Measurements from ENCODE around the gene ZNF469. TPM values are rescaled to one million over a fixed set of nuclear protein-coding genes. Genes with fewer than 3 reads are reported as not detected.

Gene ZNF469
- total RNA-seq, 1 experiment from 2014 or later: 0.09 TPM

DNA sequence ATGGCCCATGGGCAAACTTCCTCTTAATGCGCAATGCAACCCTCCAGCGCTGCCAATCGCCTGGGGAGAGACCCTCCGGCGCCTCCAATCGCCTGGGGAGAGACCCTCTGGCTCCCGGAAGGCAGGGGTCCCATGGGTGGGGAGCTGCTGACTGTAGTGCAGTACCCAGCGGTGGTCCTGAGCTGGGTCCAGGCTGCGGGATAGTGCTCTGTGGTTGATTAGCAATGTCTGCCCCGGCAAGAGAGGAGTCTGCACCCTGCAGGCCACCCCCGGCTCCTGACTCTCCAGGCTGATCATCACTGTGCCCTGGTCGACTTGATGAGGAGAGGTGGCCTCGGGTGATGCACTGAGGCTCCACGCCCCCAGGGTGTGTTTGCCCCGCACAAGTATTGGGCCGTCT lies 44.6 kb upstream of the ZNF469 start:
- POLR2A ChIA-PET (ENCODE audit: low non-redundant PET): no interaction called here
- Histone ChIP-seq H3K27ac (ENCODE audit: low read depth, low read length, poor library complexity, severe bottlenecking) (no peak overlapping the region), H3K4me3 (ENCODE audit: low read depth, low read length, poor library complexity, severe bottlenecking) (no peak overlapping the region), H3K4me1 (ENCODE audit: insufficient read depth, low read length, poor library complexity, severe bottlenecking) (no peaks in the 10 kb centered on the region), H3K9me3 (ENCODE audit: low read depth, low read length, poor library complexity, severe bottlenecking) (no peaks in the 10 kb centered on the region), H3K36me3 (ENCODE audit: insufficient read depth, low read length, poor library complexity, severe bottlenecking) (no peaks in the 10 kb centered on the region), H3K27me3 (replicated peaks; ENCODE audit: insufficient read depth, low read depth, low read length, poor library complexity) (no peaks in the 10 kb centered on the region)
- no peak for TF ChIP-seq EZH2 (IDR thresholded peaks at IDR 0.05; ENCODE audit: borderline replicate concordance, low read depth, low read length, poor library complexity, severe bottlenecking)
- TF ChIP-seq, protein P1, sequence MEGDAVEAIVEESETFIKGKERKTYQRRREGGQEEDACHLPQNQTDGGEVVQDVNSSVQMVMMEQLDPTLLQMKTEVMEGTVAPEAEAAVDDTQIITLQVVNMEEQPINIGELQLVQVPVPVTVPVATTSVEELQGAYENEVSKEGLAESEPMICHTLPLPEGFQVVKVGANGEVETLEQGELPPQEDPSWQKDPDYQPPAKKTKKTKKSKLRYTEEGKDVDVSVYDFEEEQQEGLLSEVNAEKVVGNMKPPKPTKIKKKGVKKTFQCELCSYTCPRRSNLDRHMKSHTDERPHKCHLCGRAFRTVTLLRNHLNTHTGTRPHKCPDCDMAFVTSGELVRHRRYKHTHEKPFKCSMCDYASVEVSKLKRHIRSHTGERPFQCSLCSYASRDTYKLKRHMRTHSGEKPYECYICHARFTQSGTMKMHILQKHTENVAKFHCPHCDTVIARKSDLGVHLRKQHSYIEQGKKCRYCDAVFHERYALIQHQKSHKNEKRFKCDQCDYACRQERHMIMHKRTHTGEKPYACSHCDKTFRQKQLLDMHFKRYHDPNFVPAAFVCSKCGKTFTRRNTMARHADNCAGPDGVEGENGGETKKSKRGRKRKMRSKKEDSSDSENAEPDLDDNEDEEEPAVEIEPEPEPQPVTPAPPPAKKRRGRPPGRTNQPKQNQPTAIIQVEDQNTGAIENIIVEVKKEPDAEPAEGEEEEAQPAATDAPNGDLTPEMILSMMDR (conservative IDR thresholded peaks at IDR 0.05; ENCODE audit: low read depth, low read length): no peak
- CTCF ChIA-PET: no interaction called here
- no TSS peak for BruUV-seq (replicated peaks)
- DNase-seq (ENCODE audit: low spot score): no peak
- intact Hi-C loops (cut with micrococcal nuclease; ENCODE audit: unreplicated experiment): no loop called here

DNA sequence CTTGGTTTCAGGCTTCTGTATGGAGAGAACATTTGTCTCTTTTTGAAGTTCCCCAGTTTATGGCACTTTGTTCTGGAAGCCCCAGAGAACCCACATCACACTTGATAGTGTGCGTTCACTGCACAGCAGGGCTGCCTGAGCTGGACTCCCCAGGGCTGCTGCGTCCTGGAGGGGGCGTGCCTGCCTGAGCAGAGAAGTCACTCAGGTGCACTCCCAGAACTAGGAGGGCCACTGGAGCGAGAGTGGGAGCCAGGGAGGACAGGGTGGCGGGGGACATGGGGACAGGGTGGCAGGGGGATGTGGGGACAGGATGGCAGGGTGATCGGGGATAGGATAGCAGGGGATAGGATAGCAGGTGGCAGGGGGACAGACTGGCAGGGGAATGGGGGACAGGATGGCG lies 43.9 kb upstream of the ZNF469 start:
- Histone ChIP-seq H3K9me3 (ENCODE audit: low read depth, low read length, poor library complexity, severe bottlenecking) (no peaks in the 10 kb centered on the region), H3K4me1 (ENCODE audit: insufficient read depth, low read length, poor library complexity, severe bottlenecking) (no peaks in the 10 kb centered on the region), H3K4me3 (ENCODE audit: low read depth, low read length, poor library complexity, severe bottlenecking) (no peak overlapping the region), H3K27me3 (replicated peaks; ENCODE audit: insufficient read depth, low read depth, low read length, poor library complexity) (no peaks in the 10 kb centered on the region), H3K27ac (ENCODE audit: low read depth, low read length, poor library complexity, severe bottlenecking) (no peak overlapping the region), H3K36me3 (ENCODE audit: insufficient read depth, low read length, poor library complexity, severe bottlenecking) (no peaks in the 10 kb centered on the region)
- no TSS peak for BruUV-seq (replicated peaks)
- DNase-seq (ENCODE audit: low spot score): no peak
- TF ChIP-seq, protein P1 (conservative IDR thresholded peaks at IDR 0.05; ENCODE audit: low read depth, low read length): no peak
- TF ChIP-seq EZH2 (IDR thresholded peaks at IDR 0.05; ENCODE audit: borderline replicate concordance, low read depth, low read length, poor library complexity, severe bottlenecking): no peak
- ChIA-PET POLR2A (ENCODE audit: low non-redundant PET) (no interaction called here), CTCF (no interaction called here)
- intact Hi-C loops (cut with micrococcal nuclease; ENCODE audit: unreplicated experiment): no loop called here

DNA sequence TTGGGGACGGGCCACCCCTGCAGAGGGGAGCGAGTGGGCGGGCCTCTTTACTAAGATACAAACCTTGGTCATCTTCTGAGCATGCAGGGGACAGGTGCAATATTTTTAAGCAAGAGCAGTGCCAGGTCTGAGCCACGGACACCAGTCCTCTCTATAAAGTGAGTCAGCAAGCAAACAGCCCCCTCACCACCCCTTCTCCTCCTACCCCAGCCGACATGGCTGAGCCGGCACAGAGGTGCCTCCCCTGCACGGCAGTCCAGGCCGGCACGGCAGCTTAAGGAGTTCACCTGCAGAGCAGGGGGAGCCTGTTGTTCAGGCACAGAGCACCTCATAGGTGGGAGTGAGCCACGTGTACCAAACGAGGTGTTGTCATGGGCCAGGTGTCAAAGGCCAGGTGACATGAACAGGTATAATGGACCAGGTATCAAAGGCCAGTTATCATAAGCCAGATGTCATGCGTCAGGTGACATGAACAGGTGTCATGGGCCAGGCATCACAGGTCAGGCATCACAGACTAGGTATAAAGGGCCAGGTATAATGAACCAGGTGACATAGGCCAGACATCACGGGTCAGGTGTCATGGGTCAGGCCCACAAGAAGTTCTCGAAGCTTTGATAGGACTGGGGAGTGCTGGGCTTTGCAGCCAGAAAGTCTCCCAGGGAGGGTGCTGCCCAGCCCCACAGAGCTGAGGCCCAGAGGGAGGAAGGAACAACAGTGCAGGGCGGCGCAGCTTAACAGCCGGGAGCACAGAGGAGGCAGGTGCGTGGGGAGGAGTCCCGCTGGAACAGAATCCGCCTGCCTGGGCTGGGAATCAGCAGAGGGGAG lies 42.6 kb upstream of the ZNF469 start:
- POLR2A ChIA-PET (ENCODE audit: low non-redundant PET): no interaction called here
- H3K4me1 ChIP-seq (ENCODE audit: insufficient read depth, low read length, poor library complexity, severe bottlenecking): no peaks in the 10 kb centered on the region
- CTCF ChIA-PET: no interaction called here
- H3K27ac ChIP-seq (ENCODE audit: low read depth, low read length, poor library complexity, severe bottlenecking): no peak overlapping the region
- no peaks in the 10 kb centered on the region for H3K9me3 ChIP-seq (ENCODE audit: low read depth, low read length, poor library complexity, severe bottlenecking)
- no peaks in the 10 kb centered on the region for H3K27me3 ChIP-seq (replicated peaks; ENCODE audit: insufficient read depth, low read depth, low read length, poor library complexity)
- BruUV-seq (replicated peaks): no TSS peak
- no peaks in the 10 kb centered on the region for H3K36me3 ChIP-seq (ENCODE audit: insufficient read depth, low read length, poor library complexity, severe bottlenecking)
- no peak for DNase-seq (ENCODE audit: low spot score)
- TF ChIP-seq, protein P1 (conservative IDR thresholded peaks at IDR 0.05; ENCODE audit: low read depth, low read length): no peak
- no peak for TF ChIP-seq EZH2 (IDR thresholded peaks at IDR 0.05; ENCODE audit: borderline replicate concordance, low read depth, low read length, poor library complexity, severe bottlenecking)
- intact Hi-C loops (cut with micrococcal nuclease; ENCODE audit: unreplicated experiment): no loop called here
- no peak overlapping the region for H3K4me3 ChIP-seq (ENCODE audit: low read depth, low read length, poor library complexity, severe bottlenecking)

Data from A673 (cell line).